HepG2 (cell line): Measurements from ENCODE around the gene COG1. TPM values are rescaled to one million over a fixed set of nuclear protein-coding genes. Genes with fewer than 3 reads are reported as not detected.

ENCODE experiments used
- FOXA3 ChIP-seq: IDR thresholded peaks from 2 replicates; pipeline ENCODE4 v1.6.1; 2016; ENCODE audit warnings: missing genetic modification reagents, missing compliant biosample characterization
- FOXJ3 ChIP-seq: sonication (generic); formaldehyde crosslinking; IDR thresholded peaks from 2 replicates; pipeline ENCODE4 v1.4.0; 2020; ENCODE audit warnings: missing genetic modification reagents, mild to moderate bottlenecking, borderline replicate concordance
- GABPB1 ChIP-seq: IDR thresholded peaks from 2 replicates; pipeline ENCODE4 v1.6.1; 2016; ENCODE audit warnings: mild to moderate bottlenecking, missing genetic modification reagents, moderate library complexity, missing compliant biosample characterization
- HNRNPLL ChIP-seq: fragments of 200-400 bp; formaldehyde crosslinking; IDR thresholded peaks from 2 replicates; pipeline ENCODE4 v1.6.1; 2017; ENCODE audit warnings: mild to moderate bottlenecking, low read depth, low read length; ENCODE audit not compliant: poor library complexity, severe bottlenecking
- HOXA9 ChIP-seq: sonication (generic); formaldehyde crosslinking; IDR thresholded peaks from 2 replicates; pipeline ENCODE4 v1.8.1; 2022; ENCODE audit warnings: missing genetic modification reagents, mild to moderate bottlenecking, moderate library complexity, borderline replicate concordance
- KAT2B ChIP-seq: fragments of 150-350 bp; IDR thresholded peaks from 2 replicates; pipeline ENCODE4 v1.6.1; 2014; ENCODE audit warnings: low read depth, low read length, borderline replicate concordance
- MAF1 ChIP-seq: sonication (generic); formaldehyde crosslinking; IDR thresholded peaks from 2 replicates; pipeline ENCODE4 v1.5.0; 2020; ENCODE audit warnings: missing genetic modification reagents, borderline replicate concordance
- MEF2D ChIP-seq: sonication (generic); formaldehyde crosslinking; IDR thresholded peaks from 2 replicates; pipeline ENCODE4 v1.5.1; 2020; ENCODE audit warnings: mild to moderate bottlenecking, missing genetic modification reagents
- PITX1 ChIP-seq: sonication (generic); formaldehyde crosslinking; IDR thresholded peaks from 2 replicates; pipeline ENCODE4 v1.5.1; 2020; ENCODE audit warnings: mild to moderate bottlenecking, missing genetic modification reagents
- RFX1 ChIP-seq: fragments of 450-650 bp; IDR thresholded peaks from 2 replicates; pipeline ENCODE4 v1.6.1; 2017
- TFDP1 ChIP-seq: IDR thresholded peaks from 2 replicates; pipeline ENCODE4 v1.6.1; 2016; ENCODE audit warnings: missing compliant biosample characterization, missing genetic modification reagents, borderline replicate concordance
- ZBTB10 ChIP-seq: sonication (generic); formaldehyde crosslinking; IDR thresholded peaks from 2 replicates; pipeline ENCODE4 v1.4.0; 2020; ENCODE audit warnings: missing genetic modification reagents, borderline replicate concordance
- ZBTB46 ChIP-seq: sonication (generic); formaldehyde crosslinking; IDR thresholded peaks from 2 replicates; pipeline ENCODE4 v1.4.0; 2020; ENCODE audit warnings: mild to moderate bottlenecking, missing genetic modification reagents, borderline replicate concordance
- ZFP1 ChIP-seq: IDR thresholded peaks from 2 replicates; pipeline ENCODE4 v1.6.1; 2016
- ZNF232 ChIP-seq: sonication (generic); formaldehyde crosslinking; IDR thresholded peaks from 2 replicates; pipeline ENCODE4 v1.4.0; 2020; ENCODE audit warnings: missing genetic modification reagents, borderline replicate concordance
- ZNF546 ChIP-seq: sonication (generic); formaldehyde crosslinking; conservative IDR thresholded peaks from 2 replicates; pipeline ENCODE4 v1.8.1; 2023; ENCODE audit warnings: mild to moderate bottlenecking, missing genetic modification reagents
- ZNF580 ChIP-seq: IDR thresholded peaks from 2 replicates; pipeline ENCODE4 v1.6.1; 2016; ENCODE audit warnings: low read depth, borderline replicate concordance
- ZNF614 ChIP-seq: IDR thresholded peaks from 2 replicates; pipeline ENCODE4 v1.6.1; 2018; ENCODE audit warnings: missing biosample characterization, missing genetic modification reagents, inconsistent platforms, borderline replicate concordance
- ZNF773 ChIP-seq: sonication (generic); formaldehyde crosslinking; IDR thresholded peaks from 2 replicates; pipeline ENCODE4 v1.4.0; 2020; ENCODE audit warnings: missing genetic modification reagents, borderline replicate concordance
- polyA plus RNA-seq, 8 experiments: library from polyadenylated mRNA; depleted of rRNA in 3 of 8; stranded (reverse) in 7 of 8; unstranded in 1 of 8; fragments of >200 nt; fragmentation: Illumina TruSeq in 4 of 8; extraction: Trizol in 4 of 8; gene quantifications; 2 replicates each; pipeline versions ENCODE4 v1.2.1 to v1.2.3, GENCODE V29; 2011 to 2016; ENCODE audit warnings: low read depth in 4 of 8, missing spikeins in 1 of 8, mixed read lengths in 1 of 8; ENCODE audit not compliant: insufficient read depth in 1 of 8
- total RNA-seq, 5 experiments: library from RNA; depleted of rRNA; stranded (reverse); fragments of >200 nt; fragmentation: Illumina TruSeq; extraction: Trizol; gene quantifications; 2 replicates each; pipeline ENCODE4 v1.2.3, GENCODE V29; 2016; ENCODE audit warnings: low read depth in 1 of 5

COG1 gene
- total and polyA plus RNA-seq, 2 of the 13 experiments (the other 11 are each of a cell fraction or from before 2014, with no cell fraction given), result 36.6 to 39.7 TPM

GRCh38 chr17:73205459-73205961, 12.7 kb downstream of the COG1 start (continued):
- no peak for TF ChIP-seq KAT2B
- TF ChIP-seq ZFP1 (CRISPR knock-in tag), result no peak
- TF ChIP-seq ZBTB46 (CRISPR knock-in tag), result no peak
- TF ChIP-seq ZNF232, result no peak
- TF ChIP-seq TFDP1 (CRISPR knock-in tag), result no peak
- TF ChIP-seq FOXA3, result peak; percentile 72
- TF ChIP-seq MAF1 (CRISPR knock-in tag), result no peak
- TF ChIP-seq RFX1, result no peak
- no peak for TF ChIP-seq PITX1 (CRISPR knock-in tag)
- TF ChIP-seq ZNF773 (CRISPR knock-in tag), result no peak
- no peak for TF ChIP-seq HOXA9 (CRISPR knock-in tag)
- peak; percentile 28; the same call in 1 of the 2 replicates for TF ChIP-seq FOXJ3 (CRISPR knock-in tag)
- no peak for TF ChIP-seq ZNF580
- no peak for TF ChIP-seq MEF2D (CRISPR knock-in tag)
- TF ChIP-seq ZNF614 (CRISPR knock-in tag), result no peak; the same call in 1 of the 2 replicates
- no peak for TF ChIP-seq GABPB1 (CRISPR knock-in tag)
- TF ChIP-seq ZBTB10 (CRISPR knock-in tag), result no peak
- TF ChIP-seq ZNF546 (CRISPR knock-in tag), result no peak
- no peak for TF ChIP-seq HNRNPLL
